8988T (cell line): Measurements from ENCODE around the gene SCLT1.
A peak's percentile ranks its signal among the peaks of the same experiment; 100 is the strongest.
"Not testable (repeated sequence)": the region's sequence is repeated elsewhere in the genome, so short reads cannot be mapped to it uniquely, and the experiment has no call there.

Experiments
- DNase-seq: peaks from one replicate; pipeline ENCODE4 v3.0.0; 2011

Gene SCLT1

GRCh38 chr4:129093191-129093920 lies at the start of gene SCLT1:
Gene SCLT1, minus strand, starts transcription at chr4:129093539. Its CDS starts 436 bp downstream, at chr4:129093103.
- peak; percentile 39 for DNase-seq

GRCh38 chr4:129140521-129140920 lies 47.2 kb upstream of the SCLT1 start:
- DNase-seq, result no peak

DNA sequence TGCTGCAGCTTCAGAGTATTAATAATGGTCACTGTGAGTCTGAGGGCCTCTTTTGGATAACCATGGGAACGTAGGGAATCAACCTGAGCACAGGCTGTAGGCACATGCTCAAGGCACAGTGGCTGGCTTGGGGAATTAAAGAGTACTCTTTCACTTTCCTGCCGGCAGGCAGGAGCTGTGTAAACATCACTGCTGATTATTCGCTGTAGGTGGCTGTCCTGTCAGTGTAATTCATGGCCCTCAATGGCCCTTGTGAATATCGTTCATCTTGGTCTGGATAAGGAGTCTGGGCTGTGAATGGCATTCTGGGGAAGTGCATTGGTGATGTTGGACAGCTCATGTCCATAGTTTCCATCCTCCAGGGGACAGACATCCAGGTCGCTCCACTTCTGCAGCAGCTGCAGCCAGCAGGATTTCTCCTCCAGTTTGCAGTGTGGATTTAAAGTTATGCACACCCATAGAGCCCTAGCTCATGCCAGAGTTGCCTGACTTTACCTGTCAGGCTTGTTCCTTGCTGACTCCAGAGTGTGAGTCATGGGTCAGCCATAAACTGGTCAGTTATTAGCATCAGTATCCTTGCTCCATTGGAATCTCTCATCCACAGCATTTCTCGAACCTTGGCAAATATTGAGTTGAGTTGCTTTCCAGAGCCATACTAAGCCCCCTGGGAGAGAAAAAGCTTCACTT lies 45.6 kb upstream of the SCLT1 start:
- DNase-seq, result no peak

DNA sequence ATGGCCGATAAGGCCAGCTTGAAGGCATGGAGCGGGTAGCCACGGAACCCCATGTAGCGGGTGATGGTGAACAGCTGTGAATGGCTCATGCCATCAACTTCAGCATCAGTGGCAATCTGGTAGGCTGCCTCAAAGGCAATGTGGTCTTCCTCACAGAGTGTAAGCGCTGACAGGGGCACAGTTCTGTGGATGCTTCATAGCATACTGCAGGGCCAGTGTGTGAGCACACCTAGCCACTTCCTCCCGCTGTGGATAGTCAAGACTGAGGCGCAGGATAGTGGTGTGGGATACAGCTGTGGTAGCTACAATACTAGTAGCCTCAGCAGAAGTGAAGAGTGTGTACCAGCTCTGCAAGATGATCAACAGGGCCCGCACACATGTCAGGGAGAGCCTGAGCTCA lies 43.1 kb upstream of the SCLT1 start:
- no peak for DNase-seq

DNA sequence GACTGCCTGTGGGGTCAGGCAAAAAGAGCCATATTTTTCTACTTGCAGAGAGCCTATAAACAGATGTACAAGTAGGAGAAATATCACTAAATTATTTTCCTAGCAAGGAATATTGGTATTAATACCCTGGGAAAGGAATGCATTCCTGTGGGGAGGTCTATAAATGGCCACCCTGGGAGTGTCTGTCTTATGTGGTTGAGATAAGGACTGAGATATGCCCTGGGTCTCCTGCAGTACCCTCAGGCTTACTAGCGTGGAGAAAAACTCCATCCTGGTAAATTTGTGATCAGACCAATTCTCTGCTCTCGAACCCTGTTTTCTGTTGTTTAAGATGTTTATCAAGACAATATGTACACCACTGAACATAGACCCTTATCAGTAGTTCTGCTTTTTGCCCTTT lies 38.0 kb upstream of the SCLT1 start:
- DNase-seq, result no peak

- no peak for DNase-seq
These were observed 35.8 kb upstream of the SCLT1 start for GRCh38 chr4:129129143-129129542.

DNA sequence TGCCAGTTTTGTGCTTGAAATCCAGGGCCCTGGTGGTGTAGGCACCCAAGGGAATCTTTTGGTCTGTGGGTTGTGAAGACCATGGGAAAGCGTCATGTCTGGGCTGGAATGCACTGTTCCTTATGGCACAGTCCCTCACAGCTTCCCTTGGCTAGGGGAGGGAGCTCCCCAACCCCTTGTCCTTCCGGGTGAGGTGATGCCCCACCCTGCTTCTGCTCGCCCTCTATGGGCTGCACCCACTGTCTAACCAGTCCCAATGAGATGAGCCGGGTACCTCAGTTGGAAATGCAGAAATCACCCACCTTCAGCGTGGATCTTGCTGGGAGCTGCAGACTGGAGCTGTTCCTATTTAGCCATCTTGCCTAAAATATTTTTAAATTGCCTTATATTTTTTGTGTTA lies 33.3 kb upstream of the SCLT1 start:
- not testable (repeated sequence) for DNase-seq

GRCh38 chr4:129117705-129118104 lies 24.4 kb upstream of the SCLT1 start:
- DNase-seq, result no peak

- DNase-seq, result no peak
These were observed 20.6 kb upstream of the SCLT1 start for GRCh38 chr4:129113919-129114318.

GRCh38 chr4:129113434-129113833 lies 20.1 kb upstream of the SCLT1 start:
- DNase-seq, result no peak

DNA sequence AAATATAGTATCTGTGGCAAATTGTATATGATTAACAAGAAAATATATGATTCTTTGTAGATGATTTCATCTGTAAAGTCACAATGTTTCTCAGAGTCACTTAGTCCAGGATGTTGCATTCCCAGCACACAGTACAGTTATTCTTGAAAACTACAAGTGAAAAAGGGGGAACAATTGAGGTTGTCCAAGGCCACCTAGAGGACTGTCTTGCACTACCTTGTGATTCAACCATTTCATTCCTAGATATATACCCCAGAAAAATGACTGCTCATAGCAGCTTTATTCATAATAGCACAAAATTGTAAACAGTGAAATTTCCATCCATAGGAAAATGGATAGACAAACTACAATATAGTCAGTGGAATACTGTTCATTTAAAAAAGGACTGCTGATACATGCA lies 18.6 kb upstream of the SCLT1 start:
- no peak for DNase-seq

GRCh38 chr4:129110931-129111330 lies 17.6 kb upstream of the SCLT1 start:
- DNase-seq, result no peak

- no peak for DNase-seq
These were observed 16.9 kb upstream of the SCLT1 start for GRCh38 chr4:129109965-129110824.

DNA sequence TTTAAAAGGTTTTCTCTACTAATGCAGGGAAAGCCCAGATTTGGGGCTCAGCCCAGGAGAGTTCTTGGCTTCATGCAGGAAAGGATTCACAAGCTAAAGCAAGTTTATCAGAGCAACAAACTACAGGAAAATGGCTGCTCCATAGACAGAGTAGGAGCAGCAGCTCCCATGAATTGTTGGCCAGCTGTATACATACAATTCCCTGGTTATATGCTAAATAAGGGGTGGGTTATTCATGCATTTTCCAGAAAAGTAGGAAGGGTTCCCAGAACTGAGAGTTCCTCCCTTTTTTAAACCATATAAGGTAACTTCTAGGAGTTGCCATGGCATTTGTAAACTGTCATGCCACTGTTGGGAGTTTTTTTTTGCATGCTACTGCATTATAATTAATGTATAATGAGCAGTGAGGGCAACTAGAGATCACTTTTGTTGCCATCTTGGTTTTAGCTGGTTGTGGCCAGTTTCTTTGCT lies 5.2 kb upstream of the SCLT1 start:
- DNase-seq, result no peak

DNA sequence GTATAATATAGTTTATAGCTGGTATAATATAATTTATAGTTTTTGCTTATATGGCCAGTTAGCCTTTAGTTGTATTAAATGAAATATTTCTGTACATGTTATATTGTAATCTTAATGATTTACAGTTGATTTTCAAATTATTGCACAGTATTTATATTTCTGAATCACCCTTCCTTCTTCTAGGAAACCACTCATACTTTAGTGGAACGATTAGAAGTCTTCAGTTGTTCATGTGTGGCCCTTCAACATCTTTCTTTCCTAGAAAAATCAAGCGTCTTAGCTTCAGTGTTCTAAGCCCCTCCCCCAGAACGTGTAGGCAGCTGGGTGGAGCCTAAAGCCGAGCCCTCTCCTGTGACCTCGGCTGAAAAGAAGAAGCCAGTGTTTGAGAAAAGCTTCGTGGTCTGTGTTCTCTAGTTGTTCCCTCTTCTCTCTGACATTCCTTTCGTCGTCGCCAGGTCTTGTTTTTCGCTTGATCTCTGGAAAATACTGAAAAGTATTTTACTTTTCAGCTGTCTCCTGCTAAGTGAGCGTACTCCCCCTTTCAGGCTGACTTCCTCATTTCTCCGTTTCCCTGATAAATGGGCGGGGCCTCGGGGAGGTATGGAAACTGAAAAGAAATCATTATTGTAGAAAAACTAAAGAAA lies 2.6 kb upstream of the SCLT1 start, which contains the start of gene C4orf33:
Gene C4orf33, plus strand, starts transcription at position 342 of the 644 bp plus-strand sequence. CDS start 6,459 bp downstream, outside the sequence.
- no peak for DNase-seq

- no peak for DNase-seq
These were observed 1.0 kb upstream of the SCLT1 start for GRCh38 chr4:129094347-129094746.

GRCh38 chr4:129092631-129093190 lies 628 bp downstream of the SCLT1 start:
- DNase-seq, result no peak

DNA sequence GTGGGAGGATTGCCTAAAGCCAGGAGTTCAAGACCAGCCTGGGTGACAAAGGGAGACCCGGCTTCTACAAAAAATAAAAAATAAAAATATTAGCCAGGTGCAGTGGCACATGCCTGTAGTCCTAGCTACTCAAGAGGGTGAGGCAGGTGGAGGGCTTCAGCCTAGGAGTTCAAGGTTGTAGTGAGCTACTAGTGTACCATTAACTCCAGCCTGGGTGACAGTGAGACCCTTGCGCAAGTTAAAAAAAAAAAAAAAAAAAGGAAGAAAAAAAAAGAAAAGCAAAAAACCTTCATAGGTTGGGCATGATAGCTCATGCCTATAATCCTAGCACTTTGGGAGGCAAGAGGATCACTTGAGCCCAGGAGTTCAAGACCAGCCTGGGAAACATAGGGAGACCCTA lies 5.8 kb downstream of the SCLT1 start:
- no peak for DNase-seq

- no peak for DNase-seq
These were observed 7.9 kb downstream of the SCLT1 start for GRCh38 chr4:129085472-129085871.

- DNase-seq, result no peak
These were observed 11.0 kb downstream of the SCLT1 start for GRCh38 chr4:129082302-129082701.

- DNase-seq, result no peak
These were observed 13.2 kb downstream of the SCLT1 start for GRCh38 chr4:129080129-129080528.

- DNase-seq, result no peak
These were observed 16.0 kb downstream of the SCLT1 start for GRCh38 chr4:129077326-129077725.
